Measurements from ENCODE around the gene CNOT8. TPM values are rescaled to one million over a fixed set of nuclear protein-coding genes. Genes with fewer than 3 reads are reported as not detected.

Gene CNOT8
- total and polyA plus RNA-seq, 8 donors: 11.8 to 27.4 (median 15.0) TPM

DNA sequence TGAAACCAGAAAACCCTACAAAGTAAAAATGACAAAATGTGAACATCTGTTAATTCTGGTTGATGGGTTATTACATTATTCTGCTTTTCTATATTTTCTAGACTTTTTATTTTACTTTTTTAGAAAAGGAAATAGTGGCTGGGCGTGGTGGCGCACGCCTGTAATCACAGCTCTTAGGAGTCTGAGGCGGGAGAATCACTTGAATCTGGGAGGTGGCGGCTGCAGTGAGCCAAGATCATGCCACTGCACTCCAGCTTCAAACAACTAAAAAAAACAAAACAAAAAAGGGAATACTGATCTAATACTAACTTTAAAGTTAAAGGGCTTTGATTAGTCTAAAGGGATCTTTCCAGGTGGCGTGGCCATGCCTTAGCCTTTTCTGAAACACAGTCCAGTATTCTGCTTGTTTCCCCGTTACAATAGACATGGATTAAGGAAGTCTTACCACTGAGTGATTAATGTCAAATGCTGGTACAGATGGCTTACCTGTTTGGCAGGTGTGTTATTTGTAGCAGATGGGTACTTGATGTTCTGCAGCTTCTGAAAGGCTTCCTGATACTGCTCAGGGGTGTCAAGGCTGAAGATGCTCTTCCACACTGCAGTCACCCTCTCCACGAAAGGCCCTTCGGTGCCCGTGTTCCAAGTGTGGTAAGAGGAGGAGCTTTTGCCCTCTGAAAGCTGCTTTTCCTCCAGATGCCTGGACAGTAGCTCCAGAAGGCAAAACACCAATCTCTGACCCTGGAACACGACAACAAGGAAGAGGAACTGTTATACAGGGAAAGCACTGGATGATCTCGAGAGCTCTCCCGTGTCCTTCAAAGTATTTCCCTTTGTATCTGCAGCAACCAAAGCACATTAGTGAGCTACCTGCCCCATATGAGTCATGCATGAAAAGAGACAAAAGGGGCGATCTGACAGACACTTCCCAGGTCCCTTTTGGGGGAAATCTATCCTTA, 37.5 kb downstream of the CNOT8 start:
- no peak for DNase-seq
- intact Hi-C loops (cut with DNase I): no loop called here
- WGBS, 2 donors: 85 to 89% methylated on average over 14 of the region's 14 CpGs
- H3K36me3 ChIP-seq: peaks cover 0 to 52% (median 11%) of the 10 kb centered on the region in 3 donors
- H3K4me3 ChIP-seq: no peak overlapping the region
- ATAC-seq: no peak
- FAIRE-seq: no peak
- no peaks in the 10 kb centered on the region for H3K4me1 ChIP-seq
- TF ChIP-seq, protein P1, sequence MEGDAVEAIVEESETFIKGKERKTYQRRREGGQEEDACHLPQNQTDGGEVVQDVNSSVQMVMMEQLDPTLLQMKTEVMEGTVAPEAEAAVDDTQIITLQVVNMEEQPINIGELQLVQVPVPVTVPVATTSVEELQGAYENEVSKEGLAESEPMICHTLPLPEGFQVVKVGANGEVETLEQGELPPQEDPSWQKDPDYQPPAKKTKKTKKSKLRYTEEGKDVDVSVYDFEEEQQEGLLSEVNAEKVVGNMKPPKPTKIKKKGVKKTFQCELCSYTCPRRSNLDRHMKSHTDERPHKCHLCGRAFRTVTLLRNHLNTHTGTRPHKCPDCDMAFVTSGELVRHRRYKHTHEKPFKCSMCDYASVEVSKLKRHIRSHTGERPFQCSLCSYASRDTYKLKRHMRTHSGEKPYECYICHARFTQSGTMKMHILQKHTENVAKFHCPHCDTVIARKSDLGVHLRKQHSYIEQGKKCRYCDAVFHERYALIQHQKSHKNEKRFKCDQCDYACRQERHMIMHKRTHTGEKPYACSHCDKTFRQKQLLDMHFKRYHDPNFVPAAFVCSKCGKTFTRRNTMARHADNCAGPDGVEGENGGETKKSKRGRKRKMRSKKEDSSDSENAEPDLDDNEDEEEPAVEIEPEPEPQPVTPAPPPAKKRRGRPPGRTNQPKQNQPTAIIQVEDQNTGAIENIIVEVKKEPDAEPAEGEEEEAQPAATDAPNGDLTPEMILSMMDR (IDR thresholded peaks at IDR 0.05): no peak
- H3K27ac ChIP-seq: no peak overlapping the region
- no peaks in the 10 kb centered on the region for H3K27me3 ChIP-seq
- H3K9me3 ChIP-seq: no peaks in the 10 kb centered on the region

DNA sequence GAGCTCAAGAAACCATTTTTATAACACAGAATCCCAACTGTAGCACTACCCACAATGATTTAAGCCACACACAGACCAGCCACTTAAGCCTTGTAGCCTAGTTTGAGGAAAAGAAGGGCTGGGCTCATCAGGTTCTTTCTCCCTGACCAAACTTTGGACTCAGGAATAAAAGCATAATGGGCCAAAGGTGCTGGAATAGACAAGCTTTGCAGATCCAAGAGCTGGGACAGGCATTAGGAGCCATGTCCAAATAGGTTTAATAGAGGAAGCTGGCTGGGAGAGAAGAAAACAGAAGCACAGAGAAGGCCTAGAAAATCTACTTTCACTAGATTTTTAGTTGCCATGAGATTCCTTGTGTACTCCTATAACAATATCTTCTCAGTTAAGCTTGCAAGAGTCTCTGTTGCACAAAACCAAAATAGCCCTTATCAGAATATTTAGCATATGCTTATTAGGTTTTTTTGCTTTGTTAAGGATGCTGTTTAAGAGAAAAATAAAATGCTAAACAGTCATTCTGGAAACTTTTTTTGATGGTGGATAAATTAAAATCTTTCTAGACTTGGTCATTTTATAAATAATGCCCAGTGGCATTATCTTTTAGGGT, 38.2 kb downstream of the CNOT8 start:
- no peak for FAIRE-seq
- no peak overlapping the region for H3K27ac ChIP-seq
- peaks cover 0 to 52% (median 13%) of the 10 kb centered on the region in 3 donors for H3K36me3 ChIP-seq
- H3K4me3 ChIP-seq: no peak overlapping the region
- no peaks in the 10 kb centered on the region for H3K9me3 ChIP-seq
- H3K4me1 ChIP-seq: no peaks in the 10 kb centered on the region
- TF ChIP-seq, protein P1 (IDR thresholded peaks at IDR 0.05): no peak
- no peak for DNase-seq
- ATAC-seq: no peak
- intact Hi-C loops (cut with DNase I): no loop called here
- no peaks in the 10 kb centered on the region for H3K27me3 ChIP-seq

DNA sequence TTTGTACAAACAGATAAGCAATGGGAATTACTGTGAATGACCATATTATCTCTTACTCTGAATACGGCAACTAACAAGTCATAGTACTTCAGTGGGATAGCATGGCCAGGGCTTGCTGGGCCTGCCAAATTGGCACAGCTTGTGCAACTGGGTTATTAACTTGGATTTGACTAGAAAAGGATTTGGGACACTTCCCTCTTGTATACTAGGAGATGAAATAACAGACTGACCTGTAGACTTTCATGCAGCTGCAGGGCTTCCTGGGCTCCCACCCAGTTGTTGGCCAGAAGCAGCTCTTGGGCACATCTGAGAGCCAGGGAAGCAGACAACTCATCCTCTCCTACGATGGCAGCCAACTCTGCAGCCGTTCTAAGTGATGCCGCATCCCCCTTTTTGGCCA, 39.8 kb downstream of the CNOT8 start:
- TF ChIP-seq, protein P1 (IDR thresholded peaks at IDR 0.05): no peak
- intact Hi-C loops (cut with DNase I): no loop called here
- Histone ChIP-seq H3K27me3 (no peaks in the 10 kb centered on the region), H3K9me3 (no peaks in the 10 kb centered on the region), H3K27ac (no peak overlapping the region), H3K4me3 (no peak overlapping the region), H3K36me3 (peaks cover 0 to 56% (median 14%) of the 10 kb centered on the region in 3 donors), H3K4me1 (no peaks in the 10 kb centered on the region)
- no peak for ATAC-seq
- no peak for FAIRE-seq
- WGBS, 2 donors: 82% methylated on average over 4 of the region's 4 CpGs
- DNase-seq: no peak

GRCh38 chr5:154899151-154899816, 40.9 kb downstream of the CNOT8 start:
- WGBS, 2 donors: 89 to 92% methylated on average over 9 of the region's 9 CpGs
- no peak overlapping the region for H3K4me3 ChIP-seq
- no peaks in the 10 kb centered on the region for H3K27me3 ChIP-seq
- no peak for ATAC-seq
- H3K4me1 ChIP-seq: no peaks in the 10 kb centered on the region
- no peak overlapping the region for H3K27ac ChIP-seq
- TF ChIP-seq, protein P1 (IDR thresholded peaks at IDR 0.05): no peak
- no peak for DNase-seq
- H3K36me3 ChIP-seq: peaks cover 0 to 54% (median 22%) of the 10 kb centered on the region in 3 donors
- intact Hi-C loops (cut with DNase I): no loop called here
- no peaks in the 10 kb centered on the region for H3K9me3 ChIP-seq
- no peak for FAIRE-seq
